GM18502 (cell line): ENCODE results near the gene RFTN2.
"Not testable (repeated sequence)": the region's sequence is repeated elsewhere in the genome, so short reads cannot be mapped to it uniquely, and the experiment has no call there.

ENCODE experiments used
- ATAC-seq: cut with Tn5 transposase; IDR thresholded peaks from one replicate; pipeline ENCODE4 v1.9.1; 2021; ENCODE audit warnings: mild to moderate bottlenecking; ENCODE audit not compliant: unreplicated experiment, poor library complexity

The RFTN2 gene

DNA sequence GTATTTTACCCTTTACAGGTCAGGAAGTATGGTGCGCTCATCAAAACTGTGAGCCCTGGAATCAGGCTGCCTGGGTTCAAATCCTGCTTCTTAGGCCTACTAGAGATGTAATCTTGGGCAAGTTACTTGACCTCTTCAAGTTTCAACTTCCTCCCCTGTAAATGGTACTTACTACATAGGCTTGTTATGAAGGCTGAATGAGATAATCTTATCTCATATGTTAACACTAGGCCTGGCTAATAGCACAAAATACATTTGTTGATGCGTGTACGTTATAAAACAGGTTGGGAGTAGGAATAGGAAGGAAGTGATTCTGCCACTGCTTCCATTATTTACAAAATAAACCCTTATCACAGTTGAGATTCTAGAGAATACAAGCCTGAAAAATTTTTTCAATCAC, 1.7 kb upstream of the RFTN2 start:
- ATAC-seq = no peak

DNA sequence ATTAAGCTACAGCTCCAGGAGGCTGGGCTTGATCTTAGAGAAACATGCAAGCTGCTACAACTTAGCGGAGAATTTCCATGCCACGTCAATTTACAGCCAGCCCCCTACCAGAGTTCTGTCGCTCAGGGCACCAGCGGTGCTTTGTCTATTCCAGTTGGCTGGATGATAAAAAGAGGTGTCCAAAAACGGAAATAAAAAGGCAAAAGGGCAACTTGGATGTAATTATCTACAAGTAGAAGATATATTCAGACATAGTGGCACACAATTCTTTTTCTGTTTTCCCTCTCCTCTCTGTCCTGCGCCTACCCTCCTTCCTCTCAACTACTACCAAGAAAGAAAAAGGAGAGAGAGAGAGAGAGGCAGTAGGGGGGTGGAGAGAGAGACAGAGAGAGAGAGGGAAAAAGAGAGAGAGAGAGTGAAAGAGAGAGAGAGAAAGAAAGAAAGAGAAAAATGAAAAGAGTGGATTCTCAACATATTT, 363 bp upstream of the RFTN2 start:
- ATAC-seq = no peak

DNA sequence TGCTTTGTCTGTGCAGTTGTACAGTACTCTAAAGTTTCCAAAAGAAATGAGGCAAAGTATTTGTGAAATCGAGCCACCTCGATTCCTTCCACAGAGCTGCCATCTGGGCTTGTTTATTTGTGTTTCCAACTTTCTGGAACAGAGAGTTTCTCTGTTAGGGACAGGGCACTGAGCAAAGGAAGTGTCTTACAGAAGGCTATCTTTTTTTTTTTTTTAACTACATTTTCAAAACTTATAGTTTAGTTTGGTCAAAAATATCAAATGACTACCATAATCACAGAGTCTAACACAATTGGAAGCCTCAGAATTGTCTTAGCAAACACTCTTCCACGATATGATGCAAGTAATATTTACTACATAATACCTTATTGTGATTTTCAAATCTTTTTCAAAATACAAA, 796 bp downstream of the RFTN2 start:
- ATAC-seq = no peak

DNA sequence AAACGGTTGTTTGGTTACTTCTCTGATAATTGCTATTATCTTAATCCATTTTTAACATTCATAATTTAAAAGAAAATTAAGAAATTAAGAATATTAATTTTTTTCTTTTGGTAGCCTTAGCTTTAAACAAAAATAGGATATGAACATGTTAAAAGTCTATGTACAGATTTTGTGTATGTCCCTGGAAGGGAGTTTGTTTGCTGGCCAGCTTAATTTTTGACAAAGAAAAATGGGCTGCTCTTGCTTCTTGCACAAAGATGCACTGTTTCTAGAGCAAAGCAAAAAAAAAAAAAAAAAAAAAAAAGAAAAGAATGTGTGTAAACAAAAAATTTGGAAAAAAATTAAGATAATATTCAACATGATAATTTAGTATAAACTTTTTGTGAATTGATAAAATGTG, 1.3 kb downstream of the RFTN2 start:
- ATAC-seq = no peak

DNA sequence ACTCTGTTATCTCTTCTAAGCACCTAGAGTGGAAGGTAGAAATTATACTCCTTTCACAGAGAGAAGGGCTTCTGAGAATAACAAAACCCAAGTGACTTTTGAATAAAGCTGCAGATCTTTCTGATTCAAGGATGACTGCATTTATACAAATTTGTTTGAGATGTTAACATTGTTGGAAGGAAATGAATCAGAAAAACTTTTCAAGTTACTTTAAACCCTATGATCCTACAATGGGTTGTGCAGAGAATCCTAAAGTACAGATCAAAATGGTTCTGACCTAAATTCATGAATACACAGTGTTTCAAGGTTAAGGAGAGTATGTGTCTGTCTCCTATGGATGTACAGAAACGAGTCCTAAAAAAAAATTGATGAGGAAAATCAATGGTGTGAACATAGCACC, 1.8 kb downstream of the RFTN2 start:
- no peak for ATAC-seq

DNA sequence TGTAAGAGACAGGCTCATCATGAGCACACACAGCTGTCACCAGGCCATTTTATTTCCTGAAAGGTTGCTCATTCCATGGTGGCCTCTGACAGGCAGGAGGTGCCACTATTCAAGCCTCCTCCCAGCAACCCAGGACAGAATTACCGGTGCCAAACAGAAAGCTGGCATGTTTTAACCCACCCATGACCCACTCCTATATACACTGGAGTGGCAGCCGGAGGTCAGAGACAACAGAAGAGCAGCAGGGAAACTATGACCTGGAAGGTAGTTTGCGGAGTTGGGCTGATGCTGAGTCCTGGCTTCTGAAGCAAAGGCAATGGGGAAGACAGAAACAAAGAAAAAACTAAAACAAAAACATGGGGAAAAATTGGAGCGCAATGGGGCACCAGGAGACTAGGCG, 2.3 kb downstream of the RFTN2 start:
- ATAC-seq = no peak

DNA sequence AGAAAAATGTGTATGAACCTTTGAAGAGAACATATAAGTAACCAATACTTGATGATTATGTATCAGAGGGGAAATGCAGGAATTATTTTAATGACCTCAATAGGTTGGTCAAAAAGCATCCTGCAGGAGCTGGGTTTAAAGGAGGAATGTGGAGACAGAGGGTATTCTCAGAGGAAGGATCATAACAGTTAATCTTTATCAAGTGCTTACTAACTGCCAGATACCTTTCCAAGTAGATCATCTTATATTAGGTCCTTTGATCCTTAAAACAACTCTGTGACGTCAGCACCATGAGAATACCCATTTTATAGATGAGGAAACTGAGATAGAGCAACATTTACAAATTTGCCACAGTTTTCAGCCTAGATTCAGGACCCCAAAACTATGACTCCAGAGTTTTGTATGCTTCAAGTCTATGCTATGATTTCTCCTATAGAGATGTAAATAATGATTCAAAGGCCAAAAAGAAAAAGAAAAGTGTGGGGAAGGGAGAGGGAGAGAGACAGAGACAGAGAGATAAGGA, 3.0 kb downstream of the RFTN2 start:
- no peak for ATAC-seq

DNA sequence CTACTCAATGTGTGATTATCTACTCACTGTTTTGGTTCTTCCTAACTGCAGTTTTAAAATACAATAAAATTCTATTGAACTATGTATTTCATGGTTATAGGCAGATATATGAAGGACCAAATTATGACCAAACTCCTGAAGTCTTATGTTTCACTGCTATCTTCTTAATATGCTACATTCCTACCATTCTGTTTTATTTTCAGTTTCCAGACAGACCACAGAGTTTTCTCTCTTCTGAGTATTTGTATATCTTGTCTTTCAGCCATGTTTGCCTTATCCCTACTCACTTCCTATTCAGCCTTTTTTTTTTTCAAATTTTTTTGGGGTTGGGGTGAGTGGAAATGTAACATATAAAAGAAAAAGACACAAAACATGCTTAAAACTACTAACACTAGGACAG, 6.3 kb downstream of the RFTN2 start:
- no peak for ATAC-seq

DNA sequence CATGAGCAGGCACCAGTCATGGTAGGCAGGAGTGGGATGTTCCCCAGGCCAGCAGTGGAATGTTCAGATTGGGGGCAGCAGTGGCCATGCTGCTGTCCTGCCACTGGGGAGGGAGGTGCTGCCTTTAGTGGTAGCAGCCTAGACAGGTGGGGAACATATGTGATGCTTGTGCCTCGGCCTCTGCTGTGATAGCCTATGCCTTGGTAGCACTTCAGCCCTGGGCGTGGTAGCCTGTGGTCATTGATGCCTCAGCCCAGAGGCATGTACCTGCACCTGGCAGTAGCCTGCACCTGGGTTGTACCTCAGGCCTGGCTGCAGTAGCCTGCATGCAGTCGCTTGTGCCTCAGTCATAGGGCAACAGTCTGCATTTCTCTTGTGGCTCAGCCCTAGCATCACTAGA, 7.1 kb downstream of the RFTN2 start:
- no peak for ATAC-seq

DNA sequence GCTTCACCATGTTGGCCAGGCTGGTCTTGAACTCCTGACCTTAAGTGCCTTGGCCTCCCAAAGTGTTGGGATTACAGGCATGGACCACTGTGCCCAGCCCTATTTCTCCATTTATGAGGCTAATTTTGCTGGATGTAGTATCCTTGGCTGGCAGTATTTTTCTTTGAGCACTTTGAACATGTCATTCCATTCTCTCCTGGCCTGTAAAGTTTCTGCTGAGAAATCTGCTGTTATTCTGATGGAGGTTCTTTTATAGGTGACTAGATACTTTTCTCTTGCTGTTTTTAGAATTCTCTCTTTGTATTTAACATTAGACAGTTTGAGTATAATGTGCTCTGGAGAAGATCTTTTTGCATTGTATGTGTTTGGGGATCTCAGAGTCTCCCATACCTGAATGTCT, 9.1 kb downstream of the RFTN2 start:
- no peak for ATAC-seq

DNA sequence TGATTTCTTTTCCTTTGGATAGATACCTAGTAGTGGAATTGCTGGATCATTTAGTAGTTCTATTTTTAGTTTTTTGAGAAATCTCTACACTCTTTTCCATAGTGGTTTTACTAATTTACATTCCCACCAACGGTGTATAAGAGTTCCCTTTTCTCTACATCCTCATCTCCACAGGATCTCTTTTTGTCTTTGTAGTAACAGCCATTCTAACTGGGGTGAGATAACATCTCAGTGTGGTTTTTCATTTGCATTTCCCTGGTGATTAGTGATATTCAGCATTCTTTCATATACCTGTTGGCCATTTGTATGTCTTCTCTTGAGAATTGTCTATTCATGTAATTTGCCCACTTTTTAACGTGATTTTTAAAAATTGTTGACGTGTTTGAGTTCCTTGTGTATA, 13.8 kb downstream of the RFTN2 start:
- ATAC-seq = no peak

DNA sequence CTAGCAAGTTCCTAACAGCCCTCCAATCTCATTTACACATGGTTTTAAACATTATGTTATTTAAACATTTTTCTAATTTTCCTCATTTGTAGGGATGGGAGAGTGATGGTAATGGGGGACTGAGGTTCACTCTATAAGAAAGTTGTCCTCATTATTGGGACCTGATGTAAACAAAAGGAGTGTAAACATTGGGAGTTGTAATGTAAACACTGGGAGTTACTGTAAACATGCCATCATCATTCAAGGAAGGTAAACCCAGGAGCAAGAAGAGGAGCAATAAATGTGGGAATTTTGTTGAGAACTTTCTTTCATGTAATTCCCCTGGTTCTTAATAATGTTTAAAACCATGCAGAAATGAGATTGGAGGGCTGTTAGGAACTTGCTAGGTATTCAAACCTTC, 17.8 kb downstream of the RFTN2 start:
- ATAC-seq = no peak

DNA sequence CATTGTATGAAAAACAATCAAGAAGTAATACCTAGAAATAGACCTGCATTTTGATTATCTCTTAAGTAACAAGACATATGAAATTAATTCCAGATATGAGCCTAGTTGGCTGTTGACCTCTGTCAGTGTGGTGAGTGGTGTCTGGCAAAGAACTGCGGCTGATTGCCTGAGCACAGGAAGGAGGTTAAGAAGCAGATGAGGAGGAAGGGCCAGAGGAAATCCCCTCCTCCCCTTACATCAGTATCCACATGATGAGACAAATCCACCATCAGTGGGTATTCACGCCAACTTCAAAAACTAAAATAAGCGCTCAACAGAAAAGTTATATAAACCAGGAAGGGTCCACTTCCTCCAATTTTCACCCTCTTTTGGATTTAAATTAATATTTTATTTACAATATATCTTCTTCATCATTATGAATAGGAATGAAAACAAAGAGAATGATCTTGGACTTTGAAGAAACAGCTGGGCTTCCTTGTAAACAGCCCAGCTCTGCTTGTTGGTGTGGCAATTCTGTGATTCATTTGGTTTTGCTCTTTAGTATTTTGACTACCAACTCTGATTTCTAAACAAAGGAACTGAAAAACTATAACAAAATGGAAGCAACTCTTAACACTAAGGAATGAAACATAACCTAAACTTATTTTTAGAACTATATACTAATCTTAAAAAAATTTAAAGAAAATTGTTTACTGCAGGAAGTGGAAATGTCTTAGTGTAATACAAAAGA, 27.3 kb downstream of the RFTN2 start:
- no peak for ATAC-seq

DNA sequence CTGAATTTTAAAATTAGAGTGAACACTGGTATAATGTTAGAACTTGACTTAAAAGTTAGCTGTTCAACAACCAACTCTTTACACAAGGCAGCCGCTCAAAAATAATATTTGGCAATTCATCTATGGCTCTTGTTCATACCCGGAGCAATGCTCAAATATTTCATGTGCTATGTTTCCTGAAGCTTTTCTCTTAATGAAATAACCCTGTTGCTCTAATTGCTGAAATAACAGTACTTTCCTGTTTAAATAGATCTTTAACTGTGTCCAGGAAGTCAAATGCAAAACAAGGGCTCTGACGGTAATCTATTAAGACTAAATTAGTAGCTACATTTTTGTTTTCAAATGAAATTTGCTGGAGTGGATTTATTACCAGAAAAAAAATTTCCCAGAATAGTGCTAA, 33.7 kb downstream of the RFTN2 start:
- no peak for ATAC-seq

DNA sequence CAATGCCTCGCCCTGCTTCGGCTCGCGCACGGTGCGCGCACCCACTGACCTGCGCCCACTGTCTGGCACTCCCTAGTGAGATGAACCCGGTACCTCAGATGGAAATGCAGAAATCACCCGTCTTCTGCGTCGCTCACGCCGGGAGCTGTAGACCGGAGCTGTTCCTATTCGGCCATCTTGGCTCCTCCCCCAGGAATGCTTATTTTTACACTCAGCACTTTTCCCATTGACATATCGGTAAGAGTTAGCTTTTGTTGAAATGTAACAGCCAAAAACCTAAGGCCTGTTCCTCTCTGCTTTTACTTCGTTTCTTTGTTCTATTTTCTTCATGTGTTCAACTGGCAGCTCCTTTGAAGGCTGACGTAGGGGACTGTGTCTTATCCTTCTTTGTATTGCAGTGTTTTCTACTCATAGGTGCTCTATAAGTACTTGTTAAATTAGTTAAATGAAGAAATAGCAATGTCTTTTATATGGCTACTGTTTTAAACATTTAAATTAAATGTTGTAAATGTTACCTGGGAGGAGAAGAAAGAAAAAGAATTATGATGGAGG, 34.7 kb downstream of the RFTN2 start:
- not testable (repeated sequence) for ATAC-seq

DNA sequence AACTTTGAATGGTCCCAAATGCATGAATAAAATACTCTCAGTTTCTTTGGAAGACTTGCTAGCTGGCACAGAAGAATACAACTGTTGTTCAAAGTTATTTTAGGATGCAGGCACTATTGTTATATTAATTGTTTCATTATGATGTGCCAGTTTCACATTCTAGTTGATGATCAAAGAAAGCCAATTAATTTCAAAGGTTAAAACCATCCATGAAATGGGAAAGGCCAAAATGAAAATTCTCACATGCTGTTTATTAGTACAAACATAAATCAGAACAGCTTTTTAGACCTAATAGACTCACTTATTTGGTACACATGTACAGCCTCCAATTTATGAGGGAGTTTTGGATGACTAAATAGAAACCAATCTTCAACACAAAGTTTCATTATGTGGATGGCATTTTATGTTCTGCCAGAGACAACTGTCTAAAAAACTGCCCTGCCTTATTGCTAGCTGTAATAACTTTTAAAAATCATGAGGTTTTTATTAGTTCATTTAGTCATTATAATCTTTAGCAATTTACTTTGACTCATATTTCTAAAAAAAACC, 42.2 kb downstream of the RFTN2 start:
- ATAC-seq = no peak

DNA sequence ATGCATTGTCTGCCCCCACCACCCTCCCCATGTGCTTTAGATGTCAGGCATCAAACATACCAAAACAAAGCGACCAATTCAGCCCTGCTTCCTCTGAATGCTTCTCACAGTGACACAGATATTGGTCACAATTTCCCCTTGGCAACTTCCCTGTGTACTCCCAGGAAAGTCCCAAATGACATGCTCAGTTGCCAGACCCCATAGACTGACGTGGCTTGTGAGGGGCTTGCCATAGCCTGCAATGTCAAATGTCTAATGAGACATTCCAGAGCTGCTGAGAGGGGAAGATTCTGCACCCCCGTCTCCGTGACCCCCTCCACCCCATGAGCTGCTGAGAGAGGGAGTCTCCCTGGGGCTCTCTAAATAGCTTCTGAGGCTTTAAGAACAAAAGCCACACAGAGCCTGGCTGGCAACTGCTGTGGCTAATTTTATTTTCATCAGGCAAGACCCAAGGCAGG, 47.3 kb downstream of the RFTN2 start:
- ATAC-seq = peak; percentile 72

DNA sequence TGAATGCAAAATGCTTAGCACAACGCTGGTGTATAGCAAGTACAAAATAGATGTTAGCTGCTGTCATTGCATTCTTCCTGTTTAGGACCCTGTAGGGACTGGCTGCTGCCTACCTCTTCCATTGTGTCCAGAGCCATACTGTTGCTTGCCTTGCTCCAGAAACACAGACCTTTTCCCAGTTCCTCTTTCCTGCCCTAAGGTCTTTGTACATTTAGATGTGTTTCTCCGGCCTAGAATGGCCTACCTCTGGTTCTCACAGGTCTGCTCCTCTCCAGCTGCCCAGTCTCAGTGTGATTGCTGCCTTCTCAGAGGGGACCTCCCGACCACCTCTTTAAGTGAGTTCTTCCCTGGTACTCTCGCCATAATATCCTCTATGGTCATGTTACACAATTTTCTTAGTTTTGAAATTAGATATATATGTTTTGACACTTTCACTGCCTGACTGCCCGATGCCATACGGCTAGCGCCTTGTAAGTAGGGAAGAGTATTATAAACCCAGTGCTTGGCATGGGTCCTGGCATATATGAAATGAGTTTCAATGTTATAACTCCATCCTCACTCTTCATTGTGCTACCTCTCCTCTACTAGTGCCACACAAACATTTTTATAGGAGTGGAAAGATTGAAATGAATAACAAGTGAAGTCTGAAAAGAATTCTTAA, 48.3 kb downstream of the RFTN2 start:
- no peak for ATAC-seq

DNA sequence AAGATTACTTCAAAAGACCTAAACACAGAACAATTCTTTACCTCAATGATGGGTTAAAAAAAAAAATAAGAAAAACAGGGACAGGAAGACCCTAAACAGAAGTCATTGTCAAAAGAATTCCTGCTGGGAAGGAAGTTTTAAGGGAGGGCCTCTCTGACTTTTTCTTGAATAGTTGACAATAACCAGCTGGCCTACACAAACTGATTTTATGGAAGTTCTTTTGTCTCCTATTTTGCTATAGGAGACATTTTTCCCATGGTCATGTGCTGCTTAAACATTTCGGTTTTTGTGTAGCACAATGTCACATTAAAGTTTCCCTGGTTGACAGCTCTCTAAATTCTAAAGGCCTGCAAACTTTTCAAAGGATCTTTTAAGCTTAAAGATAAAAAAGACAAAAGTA, 55.3 kb downstream of the RFTN2 start:
- no peak for ATAC-seq

DNA sequence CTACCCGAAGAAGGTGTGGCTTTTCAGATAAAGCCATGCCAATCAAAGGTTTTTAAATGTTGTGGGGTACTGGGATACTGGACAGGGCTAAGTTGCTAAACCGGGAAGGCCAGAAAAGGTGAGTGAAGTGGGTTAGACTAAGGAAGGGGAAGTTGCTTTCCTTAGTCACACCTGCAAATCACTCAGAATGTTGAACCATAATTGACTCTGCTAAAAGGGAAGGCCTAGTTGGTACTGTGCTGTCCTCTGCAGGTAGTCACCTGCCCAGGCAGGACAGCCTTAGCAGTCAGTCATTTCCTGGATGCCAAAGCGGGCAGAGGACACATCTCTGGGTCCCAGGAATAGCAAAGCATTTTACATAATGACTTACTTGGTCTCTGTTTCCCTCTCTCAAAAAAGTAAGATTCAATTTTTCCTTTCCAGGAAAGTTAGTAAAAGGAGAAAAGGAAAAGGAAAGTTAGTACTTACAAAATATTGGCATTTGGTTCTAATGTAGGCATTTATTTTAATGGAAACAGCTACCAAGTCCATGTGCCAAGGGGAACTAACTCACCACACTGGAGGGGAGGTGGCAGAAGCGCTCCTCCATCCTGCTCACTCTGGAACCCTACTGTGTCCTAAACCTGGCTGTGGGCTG, 60.3 kb downstream of the RFTN2 start:
- no peak for ATAC-seq

DNA sequence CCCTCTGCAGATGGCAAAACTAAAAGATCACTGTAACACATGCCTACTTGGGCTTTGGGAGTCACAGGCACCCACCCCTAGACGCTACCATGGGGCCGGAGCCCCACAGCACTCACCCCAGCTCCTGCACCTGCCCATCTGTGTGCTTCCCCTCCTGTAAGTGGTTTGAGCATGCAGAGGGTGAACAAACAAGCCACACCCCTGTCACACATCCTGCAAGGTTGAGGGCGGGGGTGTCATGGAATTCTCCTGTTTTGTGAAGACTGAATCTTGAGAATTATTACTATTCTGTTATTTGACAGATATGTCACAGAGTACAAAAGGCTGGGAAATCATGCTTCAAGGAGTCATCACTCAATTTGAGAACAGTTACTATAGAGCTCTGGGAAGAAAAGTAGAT, 60.9 kb downstream of the RFTN2 start:
- no peak for ATAC-seq
